ENCODE results near the gene PACC1.
"Not testable (repeated sequence)": the region's sequence is repeated elsewhere in the genome, so short reads cannot be mapped to it uniquely, and the experiment has no call there.

PACC1 gene

GRCh38 chr1:212328248-212328647 is 86.4 kb downstream of the PACC1 start:
- no peak for DNase-seq (ENCODE audit: low read depth in 2 of 2)

DNA sequence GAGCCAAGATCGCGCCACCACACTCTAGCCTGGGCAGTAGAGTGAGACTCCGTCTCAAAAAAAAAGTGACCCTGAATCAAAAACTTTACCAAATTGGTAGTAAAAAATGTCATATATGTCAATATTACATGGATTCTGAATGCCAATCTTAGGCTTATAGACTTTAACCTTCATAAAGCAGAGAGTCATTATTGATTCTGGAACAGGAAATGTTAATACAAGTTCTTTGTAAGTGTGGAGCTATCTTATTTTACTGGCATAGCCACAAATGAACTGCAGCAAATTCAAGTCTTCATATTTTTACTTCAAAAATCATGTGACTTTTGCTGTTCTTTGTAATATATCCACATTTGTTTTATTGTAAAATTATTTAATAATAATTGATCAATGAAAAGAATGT is 88.1 kb downstream of the PACC1 start:
- no peak for DNase-seq (ENCODE audit: low read depth in 2 of 2)

DNA sequence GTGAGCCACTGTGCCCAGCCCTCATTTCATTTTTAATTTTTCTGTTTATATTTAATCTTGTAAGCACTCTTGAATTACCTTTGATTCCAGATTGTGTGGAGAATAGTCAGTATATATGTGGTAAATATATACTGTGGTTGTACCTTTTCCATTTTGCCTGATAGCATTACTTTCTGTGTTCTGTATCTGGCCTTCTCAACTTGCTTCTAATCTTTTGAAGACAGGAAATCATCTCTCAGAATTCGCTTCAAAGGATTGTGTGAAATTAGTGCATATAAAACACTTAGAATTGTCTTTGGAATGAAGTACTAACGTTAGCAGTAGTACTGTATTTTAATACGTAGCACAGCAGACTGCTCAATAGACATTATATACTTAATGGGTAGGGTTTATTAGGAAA is 91.6 kb downstream of the PACC1 start:
- DNase-seq (ENCODE audit: low read depth in 2 of 2): no peak

- DNase-seq (ENCODE audit: low read depth in 2 of 2): not testable (repeated sequence)
Measured at GRCh38 chr1:212321031-212321430, 93.7 kb downstream of the PACC1 start.

DNA sequence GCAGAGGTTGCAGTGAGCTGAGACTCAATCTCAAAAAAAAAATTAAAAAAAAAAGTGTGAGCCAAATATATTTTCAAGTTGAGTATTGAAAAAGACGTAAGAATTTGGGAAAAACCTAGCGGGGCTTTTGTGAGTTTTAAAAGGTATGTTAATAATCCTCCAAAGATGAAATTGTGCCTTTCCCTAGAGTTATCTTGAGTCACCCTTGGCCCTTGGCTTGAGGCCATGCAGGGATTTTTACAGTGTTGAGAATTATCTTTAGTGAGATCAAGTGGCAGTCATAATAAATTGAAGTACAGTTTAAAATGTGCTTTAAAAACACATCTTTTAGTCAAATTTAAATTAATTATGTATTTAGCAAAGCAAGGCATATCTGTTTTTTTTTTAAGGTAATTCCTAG is 96.8 kb downstream of the PACC1 start:
- no peak for DNase-seq (ENCODE audit: low read depth in 2 of 2)

DNA sequence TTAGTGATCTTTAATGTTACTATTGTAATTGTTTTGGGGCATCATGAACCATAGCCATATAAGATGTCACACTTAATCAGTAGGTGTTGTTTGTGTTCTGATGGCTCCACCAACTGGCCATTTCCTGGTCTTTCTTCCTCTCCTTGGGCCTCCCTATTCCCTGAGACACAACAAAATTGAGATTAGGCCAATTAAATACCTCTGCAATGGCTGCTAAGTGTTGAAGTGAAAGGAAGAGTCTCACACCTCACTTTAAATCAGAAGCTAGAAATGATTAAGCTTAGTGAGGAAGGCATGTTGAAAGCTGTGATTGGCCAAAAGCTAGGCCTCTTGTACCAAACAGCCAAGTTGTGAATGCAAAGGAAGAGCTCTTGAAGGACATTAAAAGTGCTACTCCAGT is 98.8 kb downstream of the PACC1 start:
- DNase-seq (ENCODE audit: low read depth in 2 of 2): no peak

DNA sequence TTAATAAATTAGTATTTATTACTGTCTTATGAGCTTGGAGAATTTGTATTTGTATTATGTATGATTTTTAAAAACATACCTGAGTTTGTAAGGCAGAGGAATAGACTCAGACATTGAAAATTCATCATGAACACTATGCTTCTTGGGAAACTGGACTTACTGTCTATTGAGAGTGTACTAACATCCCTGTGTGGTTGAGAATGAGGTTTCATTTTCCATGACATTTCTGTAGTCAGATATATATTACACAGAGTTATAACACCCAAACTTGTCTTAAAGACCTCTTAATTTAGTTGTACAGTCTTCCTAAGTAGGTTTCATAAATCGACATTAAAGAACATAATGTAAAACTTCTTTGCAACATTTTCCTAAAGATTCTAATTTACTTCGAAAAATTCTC is 99.5 kb downstream of the PACC1 start:
- no peak for DNase-seq (ENCODE audit: low read depth in 2 of 2)

Measured in activated CD8-positive, alpha-beta memory T cell treated with anti-CD3 and anti-CD28 coated beads for 4 hours (primary cell).